Osteocyte (in vitro differentiated cells): ENCODE measurements around the gene ARHGAP6. TPM values are rescaled to one million over a fixed set of nuclear protein-coding genes. Genes with fewer than 3 reads are reported as not detected.
"Not testable (repeated sequence)": the region's sequence is repeated elsewhere in the genome, so short reads cannot be mapped to it uniquely, and the experiment has no call there.

Experiments used
- DNase-seq: peaks from one replicate; pipeline ENCODE4 v3.0.0; 2021; ENCODE audit warnings: mixed read lengths; ENCODE audit not compliant: unreplicated experiment; ENCODE audit errors: extremely low spot score
- H3K27ac Mint-ChIP-seq: one replicate; pipeline ENCODE4 v1.8.0; 2021; ENCODE audit warnings: mild to moderate bottlenecking, mixed read lengths; ENCODE audit not compliant: unreplicated experiment
- H3K27me3 Mint-ChIP-seq: one replicate; pipeline ENCODE4 v1.8.0; 2021; ENCODE audit warnings: mixed read lengths; ENCODE audit not compliant: unreplicated experiment
- H3K36me3 Mint-ChIP-seq: one replicate; pipeline ENCODE4 v1.8.0; 2021; ENCODE audit warnings: mixed read lengths; ENCODE audit not compliant: unreplicated experiment
- H3K4me1 Mint-ChIP-seq: one replicate; pipeline ENCODE4 v1.8.0; 2021; ENCODE audit warnings: mixed read lengths; ENCODE audit not compliant: unreplicated experiment
- H3K4me3 Mint-ChIP-seq: one replicate; pipeline ENCODE4 v1.8.0; 2021; ENCODE audit warnings: mild to moderate bottlenecking, moderate library complexity, mixed read lengths; ENCODE audit not compliant: unreplicated experiment
- H3K9me3 Mint-ChIP-seq: one replicate; pipeline ENCODE4 v1.8.0; 2021; ENCODE audit warnings: mixed read lengths; ENCODE audit not compliant: unreplicated experiment
- total RNA-seq: library from RNA; stranded (reverse); gene quantifications from 2 replicates; pipeline ENCODE4 v1.2.1, GENCODE V29; 2021
- TF ChIP-seq, protein P1 (sequence below): fragments of 200-600 bp; sonication (generic); IDR thresholded peaks from 2 replicates; pipeline ENCODE4 v1.5.0; 2021; ENCODE audit warnings: antibody characterized with exemption, mild to moderate bottlenecking, moderate library complexity

ARHGAP6 gene
- total RNA-seq, 1 donor from 2014 or later, result 3.5 TPM

DNA sequence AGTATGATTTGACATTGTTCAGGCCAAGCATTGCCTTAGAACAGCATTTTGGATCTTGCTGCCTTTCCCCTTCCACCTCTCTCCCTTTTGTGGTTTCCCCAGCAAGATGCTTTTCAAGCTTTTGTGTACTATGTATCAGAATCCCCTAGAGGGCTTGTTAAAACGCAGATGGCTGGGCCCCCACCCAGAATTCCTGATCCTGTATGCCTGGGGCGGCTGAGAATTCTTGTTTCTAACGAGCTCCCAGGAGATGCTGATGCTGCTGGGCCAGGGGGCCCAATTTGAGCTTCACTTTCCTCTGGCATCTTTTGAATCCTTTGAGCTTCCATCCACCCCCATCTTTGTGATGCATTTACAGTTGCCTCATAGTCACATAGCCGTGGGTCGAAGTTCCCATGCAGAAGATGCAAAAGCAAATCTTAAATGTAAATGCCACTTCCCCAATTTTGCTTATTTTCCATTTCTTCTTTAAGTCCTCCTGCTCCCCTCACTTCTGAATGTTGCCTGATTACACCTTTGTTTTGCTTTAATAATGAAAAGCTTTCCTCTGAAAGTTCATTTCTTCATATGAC is 536.1 kb downstream of the ARHGAP6 start:
- TF ChIP-seq, protein P1, sequence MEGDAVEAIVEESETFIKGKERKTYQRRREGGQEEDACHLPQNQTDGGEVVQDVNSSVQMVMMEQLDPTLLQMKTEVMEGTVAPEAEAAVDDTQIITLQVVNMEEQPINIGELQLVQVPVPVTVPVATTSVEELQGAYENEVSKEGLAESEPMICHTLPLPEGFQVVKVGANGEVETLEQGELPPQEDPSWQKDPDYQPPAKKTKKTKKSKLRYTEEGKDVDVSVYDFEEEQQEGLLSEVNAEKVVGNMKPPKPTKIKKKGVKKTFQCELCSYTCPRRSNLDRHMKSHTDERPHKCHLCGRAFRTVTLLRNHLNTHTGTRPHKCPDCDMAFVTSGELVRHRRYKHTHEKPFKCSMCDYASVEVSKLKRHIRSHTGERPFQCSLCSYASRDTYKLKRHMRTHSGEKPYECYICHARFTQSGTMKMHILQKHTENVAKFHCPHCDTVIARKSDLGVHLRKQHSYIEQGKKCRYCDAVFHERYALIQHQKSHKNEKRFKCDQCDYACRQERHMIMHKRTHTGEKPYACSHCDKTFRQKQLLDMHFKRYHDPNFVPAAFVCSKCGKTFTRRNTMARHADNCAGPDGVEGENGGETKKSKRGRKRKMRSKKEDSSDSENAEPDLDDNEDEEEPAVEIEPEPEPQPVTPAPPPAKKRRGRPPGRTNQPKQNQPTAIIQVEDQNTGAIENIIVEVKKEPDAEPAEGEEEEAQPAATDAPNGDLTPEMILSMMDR, result no peak
- Mint-ChIP-seq H3K27ac (peak overlapping the region; percentile 46), H3K9me3 (peaks cover 4% of the 10 kb centered on the region), H3K4me3 (no peak overlapping the region), H3K27me3 (no peaks in the 10 kb centered on the region), H3K36me3 (no peaks in the 10 kb centered on the region), H3K4me1 (peaks cover 10% of the 10 kb centered on the region)
- DNase-seq, result no peak

DNA sequence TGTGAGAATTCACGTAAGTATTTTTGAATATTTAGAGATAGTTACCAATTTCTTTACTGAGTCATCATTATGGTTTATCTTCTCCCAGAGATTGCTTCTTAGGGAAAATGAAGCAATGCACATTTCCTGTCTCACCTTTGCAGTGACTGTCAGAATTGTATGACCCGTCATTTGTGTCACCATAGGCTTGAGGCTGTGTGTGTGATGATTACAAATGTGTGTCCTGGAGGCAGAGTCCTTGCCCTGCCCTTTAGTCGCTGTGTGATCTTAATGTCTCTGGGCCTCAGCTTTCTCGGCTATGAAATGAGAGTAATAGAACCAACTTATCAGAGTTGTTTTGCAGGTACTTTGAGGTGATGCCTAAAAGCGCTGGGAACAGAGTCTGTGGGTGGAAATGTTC is 540.7 kb downstream of the ARHGAP6 start:
- Mint-ChIP-seq H3K27ac (no peak overlapping the region), H3K27me3 (no peaks in the 10 kb centered on the region), H3K4me1 (peaks cover 10% of the 10 kb centered on the region), H3K9me3 (peaks cover 8% of the 10 kb centered on the region), H3K4me3 (no peak overlapping the region), H3K36me3 (peaks cover 17% of the 10 kb centered on the region)
- no peak for DNase-seq
- TF ChIP-seq, protein P1, result no peak

DNA sequence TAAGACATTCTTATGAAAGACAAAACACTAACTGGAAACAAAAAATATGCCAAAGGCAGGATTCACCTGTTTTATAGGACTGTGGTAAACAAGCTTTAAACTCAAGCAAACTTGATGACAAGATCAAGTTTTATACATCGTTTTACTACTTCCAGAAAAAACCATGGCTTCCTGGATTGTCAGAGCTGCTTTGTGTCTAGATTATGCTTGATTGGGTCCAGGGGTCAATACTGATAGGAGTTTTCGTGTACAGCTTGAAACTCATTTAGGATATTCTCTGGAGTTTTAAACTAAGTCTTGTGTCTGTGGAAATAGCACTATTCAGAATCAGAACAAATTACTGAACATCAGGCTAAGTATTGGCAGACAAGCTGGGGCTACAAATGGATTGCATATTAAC is 541.6 kb downstream of the ARHGAP6 start:
- Mint-ChIP-seq H3K36me3 (peaks cover 21% of the 10 kb centered on the region), H3K9me3 (peaks cover 8% of the 10 kb centered on the region), H3K27ac (no peak overlapping the region), H3K4me1 (peaks cover 1% of the 10 kb centered on the region), H3K4me3 (no peak overlapping the region), H3K27me3 (no peaks in the 10 kb centered on the region)
- DNase-seq, result no peak
- TF ChIP-seq, protein P1, result no peak

DNA sequence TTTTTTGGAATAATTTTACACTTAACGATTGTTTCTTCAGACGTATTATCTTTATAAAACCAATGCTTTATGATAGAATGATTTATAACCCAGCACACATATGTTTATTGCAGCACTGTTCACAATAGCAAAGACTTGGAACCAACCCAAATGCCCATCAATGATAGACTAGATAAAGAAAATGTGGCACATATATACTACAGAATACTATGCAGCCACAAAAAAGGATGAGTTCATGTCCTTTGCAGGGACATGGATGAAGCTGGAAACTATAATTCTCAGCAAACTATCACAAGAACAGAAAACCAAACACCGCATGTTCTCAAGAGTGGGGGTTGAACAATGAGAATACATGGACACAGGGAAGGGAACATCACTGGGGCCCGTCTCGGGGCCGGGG is 542.6 kb downstream of the ARHGAP6 start:
- not testable (repeated sequence) for H3K27me3 Mint-ChIP-seq, H3K4me1 Mint-ChIP-seq, H3K27ac Mint-ChIP-seq, H3K4me3 Mint-ChIP-seq, DNase-seq, H3K9me3 Mint-ChIP-seq
- peaks cover 21% of the 10 kb centered on the region for H3K36me3 Mint-ChIP-seq

DNA sequence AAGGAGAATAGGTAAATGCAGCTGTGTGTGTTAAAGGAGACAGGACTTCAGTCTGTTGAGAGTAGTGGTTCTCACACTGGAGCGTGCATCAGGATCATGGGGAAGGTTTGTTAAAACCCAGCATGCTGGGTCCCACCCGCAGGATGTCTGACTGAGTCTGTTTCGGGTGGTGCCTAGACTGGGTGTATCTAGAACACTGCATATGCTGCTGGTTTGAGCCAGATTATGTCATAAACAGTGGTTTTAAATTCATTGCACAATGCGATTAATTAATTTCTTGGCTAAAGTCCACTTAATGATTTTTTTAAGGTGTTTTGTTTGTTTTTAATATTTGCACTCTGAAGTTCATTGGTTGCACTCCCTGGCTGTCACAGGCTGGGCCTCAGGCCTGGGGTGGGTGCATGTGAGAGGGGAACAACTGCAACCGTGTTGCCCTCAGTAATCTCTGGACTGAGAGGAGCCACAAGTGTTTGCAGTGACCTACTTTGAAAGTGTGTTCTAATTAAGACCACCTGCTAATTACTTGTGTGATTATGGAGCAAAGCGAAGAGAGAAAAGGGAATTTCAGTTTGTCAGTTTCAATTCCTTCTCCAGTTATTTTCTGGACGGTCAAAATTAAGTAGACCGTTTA is 546.3 kb downstream of the ARHGAP6 start:
- Mint-ChIP-seq H3K4me3 (no peak overlapping the region), H3K27me3 (no peaks in the 10 kb centered on the region), H3K9me3 (peaks cover 10% of the 10 kb centered on the region), H3K27ac (no peak overlapping the region), H3K4me1 (peaks cover 8% of the 10 kb centered on the region), H3K36me3 (peaks cover 39% of the 10 kb centered on the region)
- DNase-seq, result no peak
- TF ChIP-seq, protein P1, result no peak
